Neural crest cell (in vitro differentiated cells): ENCODE data around the gene CENPE. TPM values are rescaled to one million over a fixed set of nuclear protein-coding genes. Genes with fewer than 3 reads are reported as not detected.

ENCODE experiments used
- DNase-seq: peaks from one replicate; pipeline ENCODE4 v3.0.0; 2021; ENCODE audit warnings: low read depth, mixed read lengths, low spot score
- H3K27ac Mint-ChIP-seq: one replicate; pipeline ENCODE4 v1.8.0; 2021; ENCODE audit warnings: mild to moderate bottlenecking, mixed read lengths; ENCODE audit not compliant: unreplicated experiment
- H3K27me3 Mint-ChIP-seq: 2 replicates; pipeline ENCODE4 v1.8.0; 2021; ENCODE audit warnings: low read depth, mild to moderate bottlenecking, mixed read lengths
- H3K36me3 Mint-ChIP-seq: 2 replicates; pipeline ENCODE4 v1.8.0; 2021; ENCODE audit warnings: low read depth, mild to moderate bottlenecking, mixed read lengths
- H3K4me1 Mint-ChIP-seq: 2 replicates; pipeline ENCODE4 v1.8.0; 2021; ENCODE audit warnings: mixed read lengths
- H3K4me3 Mint-ChIP-seq: one replicate; pipeline ENCODE4 v1.8.0; 2021; ENCODE audit warnings: mild to moderate bottlenecking, mixed read lengths
- H3K9me3 Mint-ChIP-seq: 2 replicates; pipeline ENCODE4 v1.8.0; 2021; ENCODE audit warnings: mixed read lengths
- CTCF ChIP-seq: fragments of 200-600 bp; sonication (generic); conservative IDR thresholded peaks from 2 replicates; pipeline ENCODE4 v1.5.0; 2021; ENCODE audit warnings: antibody characterized with exemption, mild to moderate bottlenecking
- total RNA-seq: library from RNA; stranded (reverse); gene quantifications from 2 replicates; pipeline ENCODE4 v1.2.1, GENCODE V29; 2021

The CENPE gene
- total RNA-seq, 1 donor from 2014 or later = 70.0 TPM

GRCh38 chr4:103089481-103089880 lies 108.7 kb downstream of the CENPE start:
- H3K4me1 Mint-ChIP-seq = no peaks in the 10 kb centered on the region
- no peaks in the 10 kb centered on the region for H3K27me3 Mint-ChIP-seq
- no peaks in the 10 kb centered on the region for H3K9me3 Mint-ChIP-seq
- no peak overlapping the region for H3K27ac Mint-ChIP-seq
- peaks cover 11% of the 10 kb centered on the region for H3K36me3 Mint-ChIP-seq
- no peak for DNase-seq
- H3K4me3 Mint-ChIP-seq = no peak overlapping the region
- no peak for TF ChIP-seq CTCF

- no peaks in the 10 kb centered on the region for H3K4me1 Mint-ChIP-seq
Measured at GRCh38 chr4:103086551-103086950, 111.6 kb downstream of the CENPE start.

GRCh38 chr4:103085555-103086196 lies 112.5 kb downstream of the CENPE start:
- Mint-ChIP-seq H3K9me3 (no peaks in the 10 kb centered on the region), H3K4me3 (no peak overlapping the region), H3K27ac (no peak overlapping the region), H3K27me3 (no peaks in the 10 kb centered on the region), H3K36me3 (peaks cover 17% of the 10 kb centered on the region), H3K4me1 (no peaks in the 10 kb centered on the region)
- no peak for DNase-seq
- TF ChIP-seq CTCF = no peak

More at GRCh38 chr4:103086551-103086950, 111.6 kb downstream of the CENPE start:
- Mint-ChIP-seq H3K27ac (no peak overlapping the region), H3K4me3 (no peak overlapping the region), H3K9me3 (no peaks in the 10 kb centered on the region), H3K27me3 (no peaks in the 10 kb centered on the region), H3K36me3 (peaks cover 17% of the 10 kb centered on the region)
- TF ChIP-seq CTCF = no peak
- DNase-seq = no peak

GRCh38 chr4:103079621-103080020 lies 118.5 kb downstream of the CENPE start:
- TF ChIP-seq CTCF = no peak
- Mint-ChIP-seq H3K9me3 (no peaks in the 10 kb centered on the region), H3K4me3 (no peak overlapping the region), H3K36me3 (peaks cover 6% of the 10 kb centered on the region), H3K27me3 (no peaks in the 10 kb centered on the region), H3K4me1 (peaks cover 19% of the 10 kb centered on the region), H3K27ac (no peak overlapping the region)
- DNase-seq = no peak

- H3K4me1 Mint-ChIP-seq = peaks cover 28% of the 10 kb centered on the region
- no peak for TF ChIP-seq CTCF
- H3K27ac Mint-ChIP-seq = peak within 1 kb of the TSS; percentile 98
- peaks cover 12% of the 10 kb centered on the region for H3K36me3 Mint-ChIP-seq
- H3K9me3 Mint-ChIP-seq = no peaks in the 10 kb centered on the region
- H3K27me3 Mint-ChIP-seq = no peaks in the 10 kb centered on the region
- peak within 1 kb of the TSS; percentile 97 for H3K4me3 Mint-ChIP-seq
- DNase-seq = no peak
Measured at GRCh38 chr4:103076747-103077347, 121.3 kb downstream of the CENPE start, which contains the start of gene SLC9B2. Gene SLC9B2 (minus strand): TSS chr4:103076761. CDS start chr4:103067550, 9,211 bp downstream.
